Amygdala (tissue), 56 donors: ENCODE measurements around the gene COG8.
A peak's percentile ranks its signal among the peaks of the same experiment; 100 is the strongest.
"Not testable (repeated sequence)": the region's sequence is repeated elsewhere in the genome, so short reads cannot be mapped to it uniquely, and the experiment has no call there.

ENCODE experiments used
- DNase-seq, 56 donors: peaks; one replicate each; lab custom pipeline; 2025; lab: John Stamatoyannopoulos, UW

The COG8 gene

DNA sequence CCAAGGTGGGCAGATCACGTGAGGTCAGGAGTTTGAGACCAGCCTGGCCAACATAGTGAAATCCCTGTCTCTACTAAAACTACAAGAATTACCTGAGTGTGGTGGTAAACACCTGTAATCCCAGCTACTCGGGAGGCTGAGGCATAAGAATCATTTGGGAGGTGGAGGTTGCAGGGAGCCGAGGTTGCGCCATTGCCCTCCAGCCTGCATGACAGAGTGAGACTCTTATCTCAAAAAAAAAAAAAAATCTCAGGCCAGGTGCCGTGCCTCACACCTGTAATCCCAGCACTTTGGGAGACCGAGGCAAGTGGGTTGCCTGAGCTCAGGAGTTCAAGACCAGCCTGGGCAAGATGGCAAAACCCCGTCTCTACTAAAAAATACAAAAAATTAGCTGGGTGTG, 42.6 kb downstream of the COG8 start:
- DNase-seq: not testable (repeated sequence)

DNA sequence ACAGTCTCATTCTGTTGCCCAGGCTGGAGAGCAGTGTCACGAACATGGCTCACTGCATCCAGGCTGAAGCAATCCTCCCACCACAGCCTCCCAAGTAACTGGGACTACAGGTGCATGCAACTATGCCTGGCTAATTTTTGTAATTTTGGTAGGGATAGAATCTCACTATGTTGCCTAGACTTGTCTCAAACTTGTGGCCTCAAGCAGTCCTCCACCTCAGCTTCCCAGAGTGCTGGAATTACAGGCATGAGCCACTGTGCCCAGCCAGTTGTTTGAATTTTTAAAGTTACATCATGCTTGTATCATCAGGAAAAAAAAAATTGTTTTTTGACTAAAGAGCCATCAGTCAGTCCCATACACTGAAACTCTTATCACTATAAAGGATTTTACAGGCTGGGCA, 45.3 kb downstream of the COG8 start:
- DNase-seq: no peak

DNA sequence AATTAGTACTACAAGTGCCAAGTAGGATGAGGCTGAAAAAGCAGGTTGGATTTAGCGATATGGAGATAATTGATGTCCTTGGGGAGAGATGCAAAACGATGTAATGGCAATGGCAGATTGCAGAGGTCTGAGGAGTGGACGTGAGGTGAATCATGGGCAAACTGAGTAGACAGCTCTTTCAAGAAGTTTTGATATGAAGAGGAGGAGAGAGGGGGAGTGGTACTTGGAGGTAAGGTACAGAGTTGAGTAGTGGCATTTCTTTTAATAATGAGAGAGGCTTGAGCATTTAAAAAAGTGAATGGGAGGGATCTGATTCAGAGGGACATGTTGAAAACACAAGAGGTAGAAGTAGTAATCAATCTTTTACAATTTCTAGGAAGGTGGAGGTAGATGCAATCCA, 46.0 kb downstream of the COG8 start:
- DNase-seq: no peak

DNA sequence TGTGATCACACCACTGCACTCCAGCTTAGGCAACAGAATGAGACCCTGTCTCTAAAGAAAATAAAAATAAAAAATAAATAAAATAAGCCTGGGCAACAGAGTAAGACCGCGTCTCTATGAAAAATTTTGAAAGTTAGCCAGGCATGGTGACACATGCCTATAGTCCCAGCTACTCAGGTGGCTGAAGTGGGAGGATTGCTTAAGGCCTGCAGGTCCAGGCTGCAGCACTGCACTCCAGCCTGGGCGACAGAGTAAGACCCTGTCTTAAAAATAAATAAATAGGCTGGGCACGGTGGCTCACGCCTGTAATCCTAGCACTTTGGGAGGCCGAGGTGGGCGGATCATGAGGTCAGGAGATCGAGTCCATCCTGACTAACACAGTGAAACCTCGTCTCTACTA, 47.7 kb downstream of the COG8 start:
- not testable (repeated sequence) for DNase-seq

DNA sequence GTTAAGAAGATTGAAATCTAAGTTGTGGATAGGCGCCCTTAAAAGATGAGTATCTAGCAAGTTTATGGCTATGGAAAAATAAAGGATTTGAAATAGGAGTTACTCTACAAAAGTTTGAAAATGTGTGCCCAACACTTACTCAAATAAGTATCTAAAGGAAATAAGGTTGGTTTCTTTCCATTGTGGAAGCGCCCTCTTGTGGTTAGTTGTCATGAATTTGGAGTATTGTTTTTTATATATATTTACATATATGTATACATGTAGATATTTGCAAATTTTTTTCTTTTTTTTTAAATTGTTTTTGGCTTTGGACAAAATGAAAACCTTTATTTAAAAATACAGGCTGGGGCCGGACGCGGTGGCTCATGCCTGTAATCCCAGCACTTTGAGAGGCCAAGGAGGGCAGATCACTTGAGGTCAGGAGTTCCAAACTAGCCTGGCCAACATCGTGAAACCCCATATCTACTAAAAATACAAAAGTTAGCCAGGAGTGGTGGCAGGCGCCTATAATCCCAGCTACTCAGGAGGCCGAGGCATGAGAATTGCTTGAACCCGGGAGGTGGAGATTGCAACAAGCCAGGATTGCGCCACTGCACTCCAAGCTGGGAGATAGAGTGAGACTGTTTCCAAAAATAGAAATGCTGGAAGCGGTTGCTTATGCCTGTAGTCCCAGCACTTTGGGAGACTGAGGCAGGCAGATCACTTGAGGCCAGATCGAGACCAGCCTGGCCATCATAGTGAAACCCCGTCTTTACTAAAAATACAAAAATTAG, 52.2 kb downstream of the COG8 start:
- DNase-seq: peak in 4 of 56 donors; percentile 5 to 64 (median 24)

DNA sequence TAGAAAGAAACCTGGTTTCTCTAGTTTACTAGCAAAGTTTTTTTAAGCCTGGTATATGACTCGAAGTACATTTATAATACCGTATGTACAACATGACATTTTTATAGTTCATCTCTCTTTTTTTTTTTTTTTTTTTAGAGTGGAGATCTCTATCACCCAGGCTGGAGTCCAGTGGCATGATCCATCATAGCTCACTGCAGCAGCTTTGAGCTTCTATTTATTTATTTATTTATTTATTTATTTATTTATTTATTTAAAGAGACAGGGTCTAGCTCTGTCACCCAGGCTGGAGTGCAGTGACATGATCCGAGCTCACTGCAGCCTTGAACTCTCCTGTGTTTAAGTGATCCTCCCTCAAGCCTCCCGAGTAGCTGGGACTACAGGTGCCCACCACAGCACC, 54.1 kb downstream of the COG8 start:
- no peak for DNase-seq

DNA sequence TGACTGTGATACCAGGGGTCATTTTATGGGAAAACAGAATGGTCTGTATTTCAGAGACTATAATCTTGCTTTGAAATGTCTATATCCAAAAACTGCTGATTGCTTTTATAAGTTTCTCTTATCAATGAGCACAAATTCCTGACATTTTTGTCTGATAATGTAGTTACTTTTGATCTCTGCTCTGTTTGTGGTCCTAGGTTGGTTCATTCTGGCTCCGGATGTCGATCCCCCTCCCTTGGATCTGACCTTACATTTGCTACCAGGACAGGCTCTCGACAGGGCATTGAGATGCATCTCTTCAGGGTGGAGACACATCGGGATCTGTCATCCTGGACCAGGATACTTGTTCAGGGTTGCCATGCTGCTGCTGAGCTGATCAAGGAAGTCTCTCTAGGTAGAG, 55.5 kb downstream of the COG8 start:
- DNase-seq: no peak

DNA sequence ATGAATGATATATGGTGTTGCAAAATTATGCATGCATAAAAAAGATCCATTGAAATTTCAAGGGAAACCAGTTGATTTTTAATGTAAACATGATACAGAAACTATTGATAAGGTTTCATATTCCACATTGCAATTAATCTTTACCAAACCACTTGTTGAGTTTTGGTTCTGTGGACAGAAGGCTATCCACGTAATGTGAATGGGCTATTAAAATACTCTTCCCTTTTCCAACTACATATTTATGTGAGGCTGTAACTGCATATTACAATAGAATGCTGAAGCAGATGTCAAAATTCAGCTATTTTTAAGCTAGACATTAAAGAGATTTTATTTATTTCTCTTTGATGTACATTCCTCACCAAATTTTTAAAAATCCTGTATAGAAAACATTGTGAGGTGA, 62.0 kb downstream of the COG8 start:
- DNase-seq: no peak
